Right lobe of liver (tissue), 4 donors: ENCODE results near the gene SEC16B.

Experiments
- POLR2A ChIP-seq: fragments of 450-650 bp; IDR thresholded peaks from one replicate; pipeline ENCODE4 v1.6.1; 2017; ENCODE audit warnings: antibody characterized with exemption, mild to moderate bottlenecking
- TF ChIP-seq, protein P1 (sequence below), 4 donors: fragments of 200-600 bp in 3 of 4; fragments of 450-650 bp in 1 of 4; IDR thresholded peaks; one replicate each; pipeline versions ENCODE4 v1.5.1 to v1.8.0; 2016 to 2022; ENCODE audit warnings: antibody characterized with exemption in 4 of 4, mild to moderate bottlenecking in 2 of 4
- donor health status: DM: no; HTN: no; CAD: no.
- donor health status: DM: no; HTN: no; CAD: no.
- donor health status: DM: no; HTN: yes; CAD: no.

DNA sequence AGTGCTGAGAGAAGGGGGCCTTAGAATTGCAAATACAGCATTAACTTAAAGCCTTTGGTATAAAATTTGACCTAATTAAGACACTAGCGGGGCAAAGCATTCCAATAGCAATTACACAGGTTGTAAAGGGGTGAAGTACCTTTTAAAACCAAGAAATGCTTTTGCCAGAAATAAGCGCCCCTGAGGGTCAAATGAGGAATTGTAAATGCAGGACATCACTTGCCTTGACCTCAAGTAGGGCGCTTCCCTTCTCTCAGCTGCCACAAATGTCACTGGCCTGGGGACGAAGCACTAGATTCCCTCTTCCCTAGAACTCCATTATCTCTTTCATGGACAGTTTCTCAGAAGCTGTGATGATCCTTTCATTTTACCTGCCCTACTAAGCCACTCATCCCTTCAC is 48.3 kb downstream of the SEC16B start:
- TF ChIP-seq, protein P1, sequence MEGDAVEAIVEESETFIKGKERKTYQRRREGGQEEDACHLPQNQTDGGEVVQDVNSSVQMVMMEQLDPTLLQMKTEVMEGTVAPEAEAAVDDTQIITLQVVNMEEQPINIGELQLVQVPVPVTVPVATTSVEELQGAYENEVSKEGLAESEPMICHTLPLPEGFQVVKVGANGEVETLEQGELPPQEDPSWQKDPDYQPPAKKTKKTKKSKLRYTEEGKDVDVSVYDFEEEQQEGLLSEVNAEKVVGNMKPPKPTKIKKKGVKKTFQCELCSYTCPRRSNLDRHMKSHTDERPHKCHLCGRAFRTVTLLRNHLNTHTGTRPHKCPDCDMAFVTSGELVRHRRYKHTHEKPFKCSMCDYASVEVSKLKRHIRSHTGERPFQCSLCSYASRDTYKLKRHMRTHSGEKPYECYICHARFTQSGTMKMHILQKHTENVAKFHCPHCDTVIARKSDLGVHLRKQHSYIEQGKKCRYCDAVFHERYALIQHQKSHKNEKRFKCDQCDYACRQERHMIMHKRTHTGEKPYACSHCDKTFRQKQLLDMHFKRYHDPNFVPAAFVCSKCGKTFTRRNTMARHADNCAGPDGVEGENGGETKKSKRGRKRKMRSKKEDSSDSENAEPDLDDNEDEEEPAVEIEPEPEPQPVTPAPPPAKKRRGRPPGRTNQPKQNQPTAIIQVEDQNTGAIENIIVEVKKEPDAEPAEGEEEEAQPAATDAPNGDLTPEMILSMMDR (IDR thresholded peaks at IDR 0.05): no peak
- TF ChIP-seq POLR2A: no peak
